GM12874 (cell line): ENCODE measurements around the gene CYP4A11.

ENCODE experiments used
- CTCF ChIP-seq: IDR thresholded peaks from 2 replicates; pipeline ENCODE4 v1.5.1; 2011; ENCODE audit warnings: low read depth, mild to moderate bottlenecking, control low read depth, low read length, moderate library complexity; ENCODE audit not compliant: insufficient read depth

The CYP4A11 gene

GRCh38 chr1:46941135-46941694 is at the start of gene CYP4A11:
TSS of gene CYP4A11 (minus strand) at chr1:46941476. CDS start at chr1:46941433, 43 bp downstream.
- no peak for TF ChIP-seq CTCF

- TF ChIP-seq CTCF = no peak
Observed at GRCh38 chr1:46983830-46984586, 42.7 kb upstream of the CYP4A11 start.

GRCh38 chr1:46983166-46983829 is 42.0 kb upstream of the CYP4A11 start:
- TF ChIP-seq CTCF = no peak

- 0 out of 2 replicates have a peak, but pooled peaks have one; percentile 1 for TF ChIP-seq CTCF
Observed at GRCh38 chr1:46969014-46969619, 27.8 kb upstream of the CYP4A11 start.

- TF ChIP-seq CTCF = no peak
Observed at GRCh38 chr1:46961066-46961758, 19.9 kb upstream of the CYP4A11 start.

GRCh38 chr1:46960250-46960649 is 19.0 kb upstream of the CYP4A11 start:
- no peak for TF ChIP-seq CTCF
